ENCODE results near the gene CELF4. TPM values are rescaled to one million over a fixed set of nuclear protein-coding genes. Genes with fewer than 3 reads are reported as not detected.
A peak's percentile ranks its signal among the peaks of the same experiment; 100 is the strongest.

CELF4 gene
- total RNA-seq = 0.17 TPM in 1 of 2 replicates, not detected in the other
- polyA plus RNA-seq = not detected in 2 replicates
- not detected in 2 replicates for polyA plus RNA-seq (2012)
- not detected in 2 replicates for polyA minus RNA-seq (ENCODE audit: low replicate concordance)

DNA sequence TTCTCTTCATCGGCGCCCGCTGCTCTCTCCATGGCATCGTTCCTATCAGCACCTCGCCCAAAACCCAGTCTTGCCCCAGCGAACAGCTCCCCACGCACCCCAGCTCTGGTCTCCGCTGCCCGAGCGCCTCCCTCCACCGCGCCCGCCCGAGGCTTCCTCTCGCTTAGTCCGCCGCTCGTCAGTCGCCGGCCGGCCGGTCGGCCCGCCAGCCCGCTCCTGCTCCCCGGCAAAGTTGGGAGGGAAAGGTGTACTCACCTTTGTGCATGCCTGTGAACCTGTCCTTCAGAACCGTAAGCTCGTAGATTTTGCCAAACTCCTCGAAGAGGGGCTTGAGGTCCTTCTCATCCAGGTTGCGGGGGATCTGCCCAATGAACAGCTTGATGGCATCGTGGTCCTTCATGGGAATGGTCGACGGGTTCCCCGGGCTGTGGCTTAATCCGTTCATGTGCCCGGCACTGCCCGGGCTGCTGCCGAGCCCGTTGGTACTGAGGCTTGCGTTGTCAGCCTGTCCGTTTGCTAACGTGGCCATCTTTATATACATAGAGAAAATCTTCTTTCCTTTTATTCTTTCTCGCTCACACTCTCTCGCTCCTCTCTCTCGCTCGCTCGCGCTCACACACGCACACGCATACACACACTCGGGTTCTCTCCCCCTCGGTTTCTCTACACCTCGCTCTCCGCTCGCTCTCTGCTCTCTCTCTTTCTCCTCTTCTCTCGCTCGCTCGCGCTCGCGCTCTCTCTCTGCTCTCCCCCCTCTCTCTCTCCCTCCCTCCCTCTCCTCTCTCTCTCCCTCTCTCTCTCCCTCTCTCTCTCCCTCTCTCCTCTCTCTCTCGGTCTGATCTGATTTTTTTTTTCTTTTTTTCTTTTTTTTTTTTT lies at the start of gene CELF4:
TSS of gene CELF4 (minus strand) at position 698 of the 876 bp plus-strand sequence.
- Histone ChIP-seq H3K79me2 (ENCODE audit: control insufficient read depth, insufficient read depth, low read length) (no peaks in the 10 kb centered on the region), H2AFZ (ENCODE audit: low read length) (no peak within 1 kb of the TSS), H4K20me1 (ENCODE audit: control insufficient read depth, extremely low read depth, insufficient read depth, low read length) (no peaks in the 10 kb centered on the region), H3K4me1 (ENCODE audit: control insufficient read depth, extremely low read depth, insufficient read depth, low read length) (no peaks in the 10 kb centered on the region), H3K36me3 (ENCODE audit: control insufficient read depth, insufficient read depth, low read length) (no peaks in the 10 kb centered on the region), H3K9me3 (ENCODE audit: control insufficient read depth, insufficient read depth, low read depth, low read length) (no peaks in the 10 kb centered on the region), H3K27ac (ENCODE audit: insufficient read depth, low read length) (no peak within 1 kb of the TSS), H3K9ac (ENCODE audit: insufficient read depth, low read length) (no peak within 1 kb of the TSS), H3K27me3 (ENCODE audit: control insufficient read depth, insufficient read depth, low read length) (peaks cover 25% of the 10 kb centered on the region), H3K4me3 (replicated peaks in 1 of 4; ENCODE audit: control extremely low read depth in 1 of 4, insufficient read depth in 1 of 4, low read depth in 3 of 4, low read length in 4 of 4) (peak within 1 kb of the TSS in 2 of 4 experiments; percentile 60 to 66), H3K4me2 (ENCODE audit: extremely low read depth, insufficient read depth, low read length) (peak within 1 kb of the TSS; percentile 25)
- peak; percentile 90 for TF ChIP-seq EZH2 (IDR thresholded peaks at IDR 0.05; ENCODE audit: low read length, missing control alignments)
- TF ChIP-seq CTCF (conservative IDR thresholded peaks at IDR 0.05 in 1 of 2, IDR thresholded peaks at IDR 0.05 in 1 of 2; ENCODE audit: low read depth in 1 of 2, low read length in 2 of 2) = no peak
- peak in 1 of 2 donors; percentile 11 for DNase-seq (ENCODE audit: low read depth in 2 of 2)

DNA sequence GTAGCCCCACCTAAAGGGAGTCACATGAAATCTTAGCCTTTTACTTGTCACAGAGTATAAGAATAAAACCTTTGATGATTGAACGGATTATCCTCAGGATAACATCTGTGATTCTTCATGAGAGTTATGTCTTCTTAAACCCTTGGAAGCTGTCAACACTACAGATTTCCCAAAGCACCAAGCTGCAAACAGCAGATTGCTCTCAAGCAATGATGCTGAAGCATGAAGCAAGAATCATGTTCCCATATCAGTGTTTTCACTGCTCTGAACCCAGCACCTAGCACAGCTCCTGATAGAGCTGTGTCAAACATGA lies 47.6 kb upstream of the CELF4 start:
- DNase-seq (ENCODE audit: low read depth in 2 of 2) = no peak
- no peak overlapping the region for H3K9ac ChIP-seq (ENCODE audit: insufficient read depth, low read length)
- H3K4me3 ChIP-seq (replicated peaks in 1 of 4; ENCODE audit: control extremely low read depth in 1 of 4, insufficient read depth in 1 of 4, low read depth in 3 of 4, low read length in 4 of 4) = no peak overlapping the region
- H4K20me1 ChIP-seq (ENCODE audit: control insufficient read depth, extremely low read depth, insufficient read depth, low read length) = no peaks in the 10 kb centered on the region
- H3K4me1 ChIP-seq (ENCODE audit: control insufficient read depth, extremely low read depth, insufficient read depth, low read length) = no peaks in the 10 kb centered on the region
- H3K79me2 ChIP-seq (ENCODE audit: control insufficient read depth, insufficient read depth, low read length) = no peaks in the 10 kb centered on the region
- no peaks in the 10 kb centered on the region for H3K27me3 ChIP-seq (ENCODE audit: control insufficient read depth, insufficient read depth, low read length)
- no peak overlapping the region for H3K4me2 ChIP-seq (ENCODE audit: extremely low read depth, insufficient read depth, low read length)
- no peaks in the 10 kb centered on the region for H3K36me3 ChIP-seq (ENCODE audit: control insufficient read depth, insufficient read depth, low read length)
- no peak overlapping the region for H2AFZ ChIP-seq (ENCODE audit: low read length)
- H3K9me3 ChIP-seq (ENCODE audit: control insufficient read depth, insufficient read depth, low read depth, low read length) = no peaks in the 10 kb centered on the region
- TF ChIP-seq EZH2 (IDR thresholded peaks at IDR 0.05; ENCODE audit: low read length, missing control alignments) (no peak), CTCF (conservative IDR thresholded peaks at IDR 0.05 in 1 of 2, IDR thresholded peaks at IDR 0.05 in 1 of 2; ENCODE audit: low read depth in 1 of 2, low read length in 2 of 2) (no peak)
- no peak overlapping the region for H3K27ac ChIP-seq (ENCODE audit: insufficient read depth, low read length)

DNA sequence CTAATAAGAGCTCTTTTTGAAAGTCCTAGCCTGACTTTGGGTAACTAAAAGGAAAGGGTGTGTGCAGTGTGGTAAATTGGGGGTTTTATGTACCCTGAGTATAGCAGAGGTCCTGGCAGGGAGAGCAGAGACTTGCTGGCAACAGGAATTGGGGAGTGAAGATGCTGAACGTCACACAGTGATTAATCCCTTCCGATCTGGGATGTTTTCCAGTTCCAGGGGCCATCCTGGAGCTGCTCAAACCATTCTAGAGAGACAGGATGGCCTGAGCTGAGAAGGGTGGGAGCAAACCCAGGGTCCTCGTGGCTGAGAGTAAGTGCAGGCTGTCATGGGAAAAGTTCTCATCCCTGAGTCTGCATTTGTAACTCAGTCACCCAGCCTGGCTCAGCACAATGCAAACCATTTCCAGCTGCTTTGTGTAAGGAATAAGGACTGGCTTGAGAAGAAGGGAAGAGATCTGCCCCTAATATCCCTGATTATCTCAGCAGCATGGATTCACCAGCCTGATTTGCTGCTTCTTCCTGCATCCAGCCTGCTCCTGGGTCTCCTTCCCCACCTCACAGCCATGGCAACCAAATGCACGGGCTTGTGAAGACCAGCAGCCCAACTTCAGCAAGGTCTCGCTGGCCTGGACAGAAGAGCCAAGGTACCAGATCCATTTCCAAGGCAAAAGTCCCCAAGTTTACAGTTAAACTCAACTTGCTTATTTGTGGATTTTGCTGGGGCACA lies 47.1 kb upstream of the CELF4 start:
- H3K4me2 ChIP-seq (ENCODE audit: extremely low read depth, insufficient read depth, low read length) = no peak overlapping the region
- H3K4me3 ChIP-seq (replicated peaks in 1 of 4; ENCODE audit: control extremely low read depth in 1 of 4, insufficient read depth in 1 of 4, low read depth in 3 of 4, low read length in 4 of 4) = no peak overlapping the region
- no peaks in the 10 kb centered on the region for H3K4me1 ChIP-seq (ENCODE audit: control insufficient read depth, extremely low read depth, insufficient read depth, low read length)
- H3K36me3 ChIP-seq (ENCODE audit: control insufficient read depth, insufficient read depth, low read length) = no peaks in the 10 kb centered on the region
- no peak for DNase-seq (ENCODE audit: low read depth in 2 of 2)
- H3K9me3 ChIP-seq (ENCODE audit: control insufficient read depth, insufficient read depth, low read depth, low read length) = no peaks in the 10 kb centered on the region
- no peaks in the 10 kb centered on the region for H3K27me3 ChIP-seq (ENCODE audit: control insufficient read depth, insufficient read depth, low read length)
- H3K27ac ChIP-seq (ENCODE audit: insufficient read depth, low read length) = no peak overlapping the region
- H4K20me1 ChIP-seq (ENCODE audit: control insufficient read depth, extremely low read depth, insufficient read depth, low read length) = no peaks in the 10 kb centered on the region
- no peak overlapping the region for H3K9ac ChIP-seq (ENCODE audit: insufficient read depth, low read length)
- no peak for TF ChIP-seq CTCF (conservative IDR thresholded peaks at IDR 0.05 in 1 of 2, IDR thresholded peaks at IDR 0.05 in 1 of 2; ENCODE audit: low read depth in 1 of 2, low read length in 2 of 2)
- no peak for TF ChIP-seq EZH2 (IDR thresholded peaks at IDR 0.05; ENCODE audit: low read length, missing control alignments)
- H3K79me2 ChIP-seq (ENCODE audit: control insufficient read depth, insufficient read depth, low read length) = no peaks in the 10 kb centered on the region
- no peak overlapping the region for H2AFZ ChIP-seq (ENCODE audit: low read length)
